Pons (tissue), 1 donor: Measurements from ENCODE around the gene PRKCH.
A peak's percentile ranks its signal among the peaks of the same experiment; 100 is the strongest.

Experiments
- DNase-seq: peaks from one replicate; pipeline ENCODE4 v3.0.0-alpha.2; 2016; ENCODE audit warnings: low spot score

Gene PRKCH

GRCh38 chr14:61321385-61322010, at the start of gene PRKCH:
Gene PRKCH, plus strand, starts transcription at chr14:61321579. Its CDS starts 523 bp downstream, at chr14:61322102.
- DNase-seq, result no peak

- no peak for DNase-seq
Measured at GRCh38 chr14:61277232-61277631, 44.1 kb upstream of the PRKCH start.

- DNase-seq, result no peak
Measured at GRCh38 chr14:61277784-61278183, 43.6 kb upstream of the PRKCH start.

GRCh38 chr14:61279082-61279481, 42.3 kb upstream of the PRKCH start:
- DNase-seq, result no peak

GRCh38 chr14:61280092-61280525, 41.3 kb upstream of the PRKCH start:
- DNase-seq, result no peak

- DNase-seq, result peak; percentile 8
Measured at GRCh38 chr14:61280526-61281185, 40.7 kb upstream of the PRKCH start.

- no peak for DNase-seq
Measured at GRCh38 chr14:61281186-61281947, 40.0 kb upstream of the PRKCH start, which contains the start of gene TMEM30B. Gene TMEM30B, minus strand, starts transcription at chr14:61281338. Its CDS starts 191 bp downstream, at chr14:61281147.

GRCh38 chr14:61281948-61282275, 39.5 kb upstream of the PRKCH start:
- DNase-seq, result no peak

GRCh38 chr14:61282746-61283145, 38.6 kb upstream of the PRKCH start:
- no peak for DNase-seq

- no peak for DNase-seq
Measured at GRCh38 chr14:61284001-61284400, 37.4 kb upstream of the PRKCH start.

GRCh38 chr14:61285364-61285763, 36.0 kb upstream of the PRKCH start:
- no peak for DNase-seq

GRCh38 chr14:61287196-61287595, 34.2 kb upstream of the PRKCH start:
- no peak for DNase-seq

GRCh38 chr14:61288228-61288627, 33.2 kb upstream of the PRKCH start:
- DNase-seq, result no peak

GRCh38 chr14:61288720-61289119, 32.7 kb upstream of the PRKCH start:
- DNase-seq, result no peak

GRCh38 chr14:61290701-61291100, 30.7 kb upstream of the PRKCH start:
- no peak for DNase-seq

GRCh38 chr14:61296151-61296550, 25.2 kb upstream of the PRKCH start:
- DNase-seq, result no peak

- DNase-seq, result peak; percentile 43
Measured at GRCh38 chr14:61296719-61297502, 24.5 kb upstream of the PRKCH start.

- DNase-seq, result no peak
Measured at GRCh38 chr14:61297581-61297980, 23.8 kb upstream of the PRKCH start.

GRCh38 chr14:61298824-61299223, 22.6 kb upstream of the PRKCH start:
- DNase-seq, result no peak

GRCh38 chr14:61300209-61300608, 21.2 kb upstream of the PRKCH start:
- DNase-seq, result no peak

GRCh38 chr14:61300754-61301153, 20.6 kb upstream of the PRKCH start:
- no peak for DNase-seq

GRCh38 chr14:61304688-61305087, 16.7 kb upstream of the PRKCH start:
- DNase-seq, result no peak
